ENCODE data around the gene UBE2E2.
"Not testable (repeated sequence)": the region's sequence is repeated elsewhere in the genome, so short reads cannot be mapped to it uniquely, and the experiment has no call there.

UBE2E2 gene

GRCh38 chr3:23174426-23175039 lies 28.6 kb upstream of the UBE2E2 start:
- POLR2A ChIA-PET, result no interaction called here
- H3K9me3 ChIP-seq (ENCODE audit: control insufficient read depth, insufficient read depth, low read depth, low read length), result no peaks in the 10 kb centered on the region

GRCh38 chr3:23175341-23176083 lies 27.6 kb upstream of the UBE2E2 start:
- TF ChIP-seq ZNF146 (tag by site-specific recombination; IDR thresholded peaks at IDR 0.05) (no peak), ZNF155 (tag by site-specific recombination; IDR thresholded peaks at IDR 0.05) (no peak), ZNF341 (tag by site-specific recombination; IDR thresholded peaks at IDR 0.05; ENCODE audit: low read depth) (no peak), ZNF623 (tag by site-specific recombination; IDR thresholded peaks at IDR 0.05) (no peak), ZBTB11 (tag by site-specific recombination; conservative IDR thresholded peaks at IDR 0.05; ENCODE audit: low read depth) (no peak), ZNF843 (tag by site-specific recombination; IDR thresholded peaks at IDR 0.05) (no peak), ZNF157 (tag by site-specific recombination; IDR thresholded peaks at IDR 0.05) (no peak), ZNF704 (tag by site-specific recombination; IDR thresholded peaks at IDR 0.05) (no peak)
- Histone ChIP-seq H3K9me3 (ENCODE audit: control insufficient read depth, insufficient read depth, low read depth, low read length) (no peaks in the 10 kb centered on the region), H3K4me3 (ENCODE audit: low read depth, low read length) (no peak overlapping the region), H3K4me1 (ENCODE audit: control insufficient read depth, insufficient read depth, low read length) (no peaks in the 10 kb centered on the region), H3K27ac (ENCODE audit: extremely low read depth, low read depth, low read length) (no peak overlapping the region), H3K36me3 (ENCODE audit: control insufficient read depth in 2 of 2, insufficient read depth in 1 of 2, low read length in 2 of 2) (no peaks in the 10 kb centered on the region)
- CTCF ChIA-PET, result interaction anchor here (1.7 kb wide), 1 partner anchor 10 kb away, joined by 4 read pairs; no protein-coding TSS in a partner anchor
- POLR2A ChIA-PET, result no interaction called here

More at GRCh38 chr3:23174426-23175039, 28.6 kb upstream of the UBE2E2 start:
- CTCF ChIA-PET, result no interaction called here
- TF ChIP-seq AEBP2 (tag by site-specific recombination; IDR thresholded peaks at IDR 0.05; ENCODE audit: borderline replicate concordance), result no peak
- Histone ChIP-seq H3K36me3 (ENCODE audit: control insufficient read depth in 2 of 2, insufficient read depth in 1 of 2, low read length in 2 of 2) (no peaks in the 10 kb centered on the region), H3K27ac (ENCODE audit: extremely low read depth, low read depth, low read length) (no peak overlapping the region), H3K4me3 (ENCODE audit: low read depth, low read length) (no peak overlapping the region), H3K4me1 (ENCODE audit: control insufficient read depth, insufficient read depth, low read length) (no peaks in the 10 kb centered on the region)

GRCh38 chr3:23176839-23177238 lies 26.3 kb upstream of the UBE2E2 start:
- H3K36me3 ChIP-seq (ENCODE audit: control insufficient read depth in 2 of 2, insufficient read depth in 1 of 2, low read length in 2 of 2); H3K27ac ChIP-seq (ENCODE audit: extremely low read depth, low read depth, low read length); H3K4me3 ChIP-seq (ENCODE audit: low read depth, low read length); POLR2A ChIA-PET; H3K4me1 ChIP-seq (ENCODE audit: control insufficient read depth, insufficient read depth, low read length); H3K9me3 ChIP-seq (ENCODE audit: control insufficient read depth, insufficient read depth, low read depth, low read length): not testable (repeated sequence)
- CTCF ChIA-PET, result interaction anchor here (0.6 to 1.7 kb wide), 2 partner anchors 11 to 193 kb away, joined by 3 to 4 read pairs; no protein-coding TSS in a partner anchor

GRCh38 chr3:23182996-23183513 lies 20.1 kb upstream of the UBE2E2 start:
- no peaks in the 10 kb centered on the region for H3K4me1 ChIP-seq (ENCODE audit: control insufficient read depth, insufficient read depth, low read length)
- no peaks in the 10 kb centered on the region for H3K9me3 ChIP-seq (ENCODE audit: control insufficient read depth, insufficient read depth, low read depth, low read length)
- ChIA-PET CTCF (interaction anchor here (0.6 to 1.2 kb wide), 3 partner anchors 12 to 240 kb away, joined by 3 to 4 read pairs (median 3); no protein-coding TSS in a partner anchor), POLR2A (no interaction called here)
- H3K4me3 ChIP-seq (ENCODE audit: low read depth, low read length), result no peak overlapping the region
- no peaks in the 10 kb centered on the region for H3K36me3 ChIP-seq (ENCODE audit: control insufficient read depth in 2 of 2, insufficient read depth in 1 of 2, low read length in 2 of 2)
- no peak overlapping the region for H3K27ac ChIP-seq (ENCODE audit: extremely low read depth, low read depth, low read length)
- TF ChIP-seq YY1 (tag by site-specific recombination; IDR thresholded peaks at IDR 0.05) (no peak), ZFP3 (tag by site-specific recombination; IDR thresholded peaks at IDR 0.05; ENCODE audit: low read depth) (no peak), ZNF184 (tag by site-specific recombination; IDR thresholded peaks at IDR 0.05) (no peak), ZNF138 (tag by site-specific recombination; IDR thresholded peaks at IDR 0.05; ENCODE audit: borderline replicate concordance) (no peak), ZBTB10 (tag by site-specific recombination; IDR thresholded peaks at IDR 0.05) (no peak)

Measured in HEK293 (cell line).